C4-2B (cell line): ENCODE measurements around the gene MALAT1.
A peak's percentile ranks its signal among the peaks of the same experiment; 100 is the strongest.

Experiments used
- H3K27ac ChIP-seq: fragments of 450-650 bp; 2 replicates; pipeline ENCODE4 v1.5.1; 2017
- ZFX ChIP-seq: fragments of 450-650 bp; IDR thresholded peaks from 2 replicates; pipeline ENCODE4 v1.6.1; 2017
- TF ChIP-seq, protein P1 (sequence below): fragments of 450-650 bp; conservative IDR thresholded peaks from 2 replicates; pipeline ENCODE4 v1.5.1; 2017; ENCODE audit warnings: mild to moderate bottlenecking

Gene MALAT1

DNA sequence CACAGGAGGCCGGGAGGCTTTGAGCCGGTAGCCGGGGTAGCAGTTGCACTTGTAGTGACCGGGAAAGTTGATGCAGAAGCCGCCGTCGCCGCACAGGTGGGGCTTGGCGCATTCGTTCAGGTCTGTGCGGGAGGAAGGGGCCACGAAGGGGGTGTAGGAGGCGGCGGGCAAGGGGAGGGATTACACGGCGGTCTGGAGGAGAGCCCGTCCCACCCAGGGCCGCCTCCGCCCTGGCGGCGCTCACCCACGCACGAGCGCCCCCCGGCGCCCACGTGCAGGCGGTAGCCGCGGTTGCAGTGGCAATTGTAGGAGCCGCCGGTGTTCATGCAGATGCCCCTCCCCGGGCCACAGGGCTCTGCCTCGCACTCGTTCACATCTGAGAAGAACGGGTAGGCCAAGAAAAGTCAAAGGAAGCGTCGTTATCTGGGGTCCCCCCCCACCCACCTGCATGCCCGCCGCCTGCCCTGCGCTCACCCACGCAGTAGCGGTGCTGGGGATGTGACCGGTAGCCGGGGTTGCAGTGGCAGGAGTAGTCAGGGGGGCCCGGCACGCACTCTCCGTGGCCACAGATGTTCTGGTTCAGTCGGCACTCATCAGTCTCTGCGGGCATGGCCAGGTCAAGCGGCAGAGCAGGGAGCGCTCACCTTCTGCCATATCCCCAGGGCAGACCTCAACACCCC lies 48.7 kb downstream of the MALAT1 start:
- H3K27ac ChIP-seq, result no peak overlapping the region
- no peak for TF ChIP-seq ZFX
- TF ChIP-seq, protein P1, sequence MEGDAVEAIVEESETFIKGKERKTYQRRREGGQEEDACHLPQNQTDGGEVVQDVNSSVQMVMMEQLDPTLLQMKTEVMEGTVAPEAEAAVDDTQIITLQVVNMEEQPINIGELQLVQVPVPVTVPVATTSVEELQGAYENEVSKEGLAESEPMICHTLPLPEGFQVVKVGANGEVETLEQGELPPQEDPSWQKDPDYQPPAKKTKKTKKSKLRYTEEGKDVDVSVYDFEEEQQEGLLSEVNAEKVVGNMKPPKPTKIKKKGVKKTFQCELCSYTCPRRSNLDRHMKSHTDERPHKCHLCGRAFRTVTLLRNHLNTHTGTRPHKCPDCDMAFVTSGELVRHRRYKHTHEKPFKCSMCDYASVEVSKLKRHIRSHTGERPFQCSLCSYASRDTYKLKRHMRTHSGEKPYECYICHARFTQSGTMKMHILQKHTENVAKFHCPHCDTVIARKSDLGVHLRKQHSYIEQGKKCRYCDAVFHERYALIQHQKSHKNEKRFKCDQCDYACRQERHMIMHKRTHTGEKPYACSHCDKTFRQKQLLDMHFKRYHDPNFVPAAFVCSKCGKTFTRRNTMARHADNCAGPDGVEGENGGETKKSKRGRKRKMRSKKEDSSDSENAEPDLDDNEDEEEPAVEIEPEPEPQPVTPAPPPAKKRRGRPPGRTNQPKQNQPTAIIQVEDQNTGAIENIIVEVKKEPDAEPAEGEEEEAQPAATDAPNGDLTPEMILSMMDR, result no peak

DNA sequence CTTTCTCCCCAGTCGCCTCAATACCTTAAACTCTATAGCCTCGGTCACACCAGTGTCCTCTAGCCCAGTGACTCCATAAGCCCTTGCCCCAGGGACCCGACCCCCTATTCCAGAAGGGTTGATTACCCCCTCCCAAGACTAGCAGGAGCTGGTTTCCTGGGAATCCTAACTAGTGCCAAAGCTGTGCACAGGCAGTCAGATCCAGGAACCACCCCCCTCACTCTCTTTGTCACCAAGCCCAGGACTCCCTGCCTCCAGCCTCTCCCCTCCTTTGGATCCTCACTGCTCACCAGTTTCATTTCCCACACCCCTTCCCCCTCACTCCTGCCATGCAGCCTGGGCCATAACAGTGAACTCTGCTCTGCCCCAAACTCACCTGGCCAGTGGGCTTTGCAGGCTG lies 49.5 kb downstream of the MALAT1 start:
- no peak for TF ChIP-seq ZFX
- TF ChIP-seq, protein P1, result no peak
- H3K27ac ChIP-seq, result no peak overlapping the region

DNA sequence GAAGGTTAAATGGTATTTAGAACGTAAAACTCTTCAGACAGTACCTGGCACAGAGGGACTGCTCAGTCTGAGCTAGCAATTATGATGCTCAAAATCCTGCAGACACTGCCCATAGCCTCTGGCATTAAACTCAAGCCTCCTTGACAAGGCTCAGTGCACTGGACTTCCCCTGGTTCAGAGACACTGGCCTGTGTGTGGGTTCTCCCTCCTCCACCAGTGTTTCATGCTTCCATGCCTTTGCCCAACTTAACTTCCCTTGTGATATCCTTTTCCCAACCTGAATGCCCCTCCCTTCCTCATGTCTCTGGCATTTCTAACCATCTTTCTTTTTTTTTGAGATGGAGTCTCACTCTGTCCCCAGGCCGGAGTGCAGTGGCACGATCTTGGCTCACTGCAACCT lies 50.3 kb downstream of the MALAT1 start:
- TF ChIP-seq ZFX, result no peak
- TF ChIP-seq, protein P1, result no peak
- no peak overlapping the region for H3K27ac ChIP-seq

DNA sequence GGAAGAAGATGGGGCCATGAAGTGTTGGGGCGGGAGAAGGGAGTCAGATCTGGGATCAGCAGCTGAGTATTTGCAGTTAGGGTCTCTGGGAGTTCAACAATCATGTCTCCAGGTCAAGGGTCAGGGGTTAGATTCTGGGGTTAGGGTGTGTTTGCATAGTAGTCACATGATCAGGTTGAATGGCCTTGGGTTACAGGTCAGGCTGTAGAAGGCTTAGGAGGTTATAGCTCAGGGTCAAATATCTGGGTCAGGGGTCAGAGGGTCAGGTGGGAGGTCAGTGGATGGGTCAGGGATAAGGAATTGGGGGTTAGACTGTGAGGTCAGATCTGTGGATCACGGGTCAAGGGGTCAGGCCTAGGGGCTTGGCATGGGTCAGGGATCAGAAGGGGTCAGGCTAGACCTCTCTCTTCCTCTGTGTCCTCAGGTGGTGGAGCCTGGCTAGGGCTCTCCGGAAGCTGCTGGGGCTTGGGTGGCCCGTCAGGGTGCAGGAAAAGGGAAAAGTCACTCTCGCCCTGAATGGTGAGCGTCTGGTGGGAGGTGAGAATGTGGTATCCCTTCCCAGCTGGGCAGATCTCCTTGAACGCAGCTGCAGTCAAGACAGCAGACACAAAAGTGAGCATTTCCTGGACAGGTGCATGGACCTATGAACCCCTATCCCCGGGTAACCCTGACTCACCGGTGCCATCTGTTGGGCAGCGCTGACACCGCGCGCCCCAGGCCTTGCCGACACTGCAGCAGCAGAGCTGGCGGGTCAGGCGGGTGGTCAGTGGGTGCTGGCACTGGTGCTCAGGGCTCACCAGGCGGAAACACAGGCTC lies 52.9 kb downstream of the MALAT1 start:
- no peak overlapping the region for H3K27ac ChIP-seq
- TF ChIP-seq, protein P1, result peak; percentile 83
- TF ChIP-seq ZFX, result no peak

DNA sequence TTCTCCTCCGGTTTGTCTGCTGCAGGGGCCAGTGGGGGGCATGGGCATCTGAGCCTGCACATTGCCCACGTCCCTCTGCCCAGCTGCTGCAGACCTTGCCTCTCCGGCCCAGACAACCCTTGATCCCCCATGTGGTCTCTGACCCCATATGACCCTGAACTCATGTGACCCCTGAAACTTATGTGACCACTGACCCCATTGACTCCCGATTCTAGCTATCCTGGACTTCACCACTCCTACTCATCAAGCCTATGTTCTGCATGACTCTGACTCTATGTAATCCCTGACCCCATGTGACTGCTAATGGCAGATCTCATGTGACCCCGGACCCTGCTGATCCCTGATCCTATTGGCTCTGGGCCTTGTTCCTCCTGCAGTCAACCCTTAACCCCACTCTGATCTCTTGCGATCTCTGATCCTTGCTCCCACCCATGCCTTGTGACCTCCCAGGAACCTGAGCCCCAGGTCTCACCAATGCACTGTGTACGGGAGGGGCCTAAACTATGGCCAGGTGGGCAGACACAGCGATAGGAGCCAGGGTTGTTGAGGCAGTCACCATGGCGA lies 53.6 kb downstream of the MALAT1 start:
- no peak for TF ChIP-seq ZFX
- TF ChIP-seq, protein P1, result no peak; the same call in 1 of the 2 replicates
- no peak overlapping the region for H3K27ac ChIP-seq

DNA sequence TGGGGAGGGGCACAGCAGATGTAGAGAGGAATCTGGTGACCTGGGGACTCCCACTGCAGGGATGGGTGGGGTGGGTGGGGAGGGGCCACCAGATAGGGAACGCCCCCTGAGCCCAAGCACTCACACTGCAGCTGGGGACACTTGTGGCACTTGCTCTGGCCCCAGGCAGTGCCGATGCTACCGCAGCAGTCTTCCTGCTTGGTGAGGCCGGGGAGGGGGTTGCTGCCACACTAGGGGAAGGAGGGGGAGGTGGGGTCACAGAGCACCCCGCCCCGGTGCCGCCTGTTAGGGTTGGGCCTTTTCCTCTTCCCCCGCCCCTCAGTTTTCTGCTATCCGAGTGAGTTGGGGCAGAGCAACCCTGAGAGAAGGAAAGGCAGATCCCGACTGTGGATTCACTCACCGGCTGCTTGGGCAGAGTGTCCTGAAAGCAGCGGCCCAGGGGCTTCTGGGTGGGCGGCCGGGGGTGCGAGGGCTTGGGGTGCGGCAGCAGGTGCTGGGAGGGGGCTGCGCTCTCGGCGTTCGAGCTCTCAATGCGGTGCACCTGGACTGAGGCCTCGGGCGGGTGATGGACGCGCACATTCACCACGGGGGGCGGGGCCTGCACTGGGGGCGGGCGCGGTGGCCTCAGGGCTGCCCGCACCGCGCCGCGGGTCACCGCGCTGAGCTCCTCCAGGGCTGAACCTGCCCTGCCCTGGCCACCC lies 54.6 kb downstream of the MALAT1 start:
- no peak for TF ChIP-seq ZFX
- TF ChIP-seq, protein P1, result no peak
- H3K27ac ChIP-seq, result no peak overlapping the region
